GM12878 (cell line): ENCODE measurements around the gene GPRC5C. TPM values are rescaled to one million over a fixed set of nuclear protein-coding genes. Genes with fewer than 3 reads are reported as not detected.

Experiments used
- ATAC-seq: fragments of 200-7000 bp; cut with Tn5 transposase; 3 replicates; pipeline ENCODE4 v1.9.1; 2020; ENCODE audit warnings: mild to moderate bottlenecking, moderate library complexity
- BruUV-seq: library from RNA; stranded (reverse); fragments of 400-500 nt; replicated peaks from 2 replicates; lab custom pipeline; 2021; lab: Mats Ljungman, UMichigan
- CTCF ChIA-PET: fragments of 300-600 bp; sonication (Branson Sonifier 250); formaldehyde crosslinking; extraction: SDS; loops from one replicate; lab custom pipeline; 2021; ENCODE audit warnings: inconsistent platforms; lab: Yijun Ruan, JAX
- POLR2A ChIA-PET: fragments of 350-600 bp; formaldehyde crosslinking; extraction: SDS; loops from one replicate; lab custom pipeline; 2021; ENCODE audit warnings: inconsistent platforms; lab: Charles Lee
- RAD21 ChIA-PET: fragments of 300-600 bp; sonication (Branson Sonifier 250); formaldehyde crosslinking; loops from one replicate; lab custom pipeline; 2023; ENCODE audit warnings: antibody characterized with exemption; ENCODE audit not compliant: unreplicated experiment; lab: Charles Lee
- SMC1A ChIA-PET: fragments of 300-600 bp; sonication (Branson Sonifier 250); formaldehyde crosslinking; loops from one replicate; lab custom pipeline; 2023; ENCODE audit not compliant: unreplicated experiment, uncharacterized antibody; lab: Charles Lee
- DNase-seq: peaks from one replicate; pipeline ENCODE4 v3.0.0-alpha.2; 2011; ENCODE audit warnings: low read depth, low spot score
- FAIRE-seq: peaks from 3 replicates; lab custom pipeline; 2011; peaks lifted over from hg19 to GRCh38; lab: Jason Lieb, UNC
- H2AFZ ChIP-seq: 2 replicates; pipeline ENCODE4 v1.6.0; 2011; ENCODE audit warnings: low read depth, low read length, control low read depth; ENCODE audit not compliant: control insufficient read depth
- H3K27ac ChIP-seq: 2 replicates; pipeline ENCODE4 v1.5.1; 2011; ENCODE audit warnings: control low read depth; ENCODE audit not compliant: control insufficient read depth, insufficient read depth
- H3K27me3 ChIP-seq, 2 experiments: replicated peaks in 1 of 2; 2 replicates each; pipeline versions ENCODE4 v1.6.0 to v1.6.1; 2011; ENCODE audit warnings: low read length in 1 of 2; ENCODE audit not compliant: control insufficient read depth in 2 of 2, insufficient read depth in 2 of 2
- H3K36me3 ChIP-seq, 2 experiments: 2 replicates each; pipeline ENCODE4 v1.5.1; 2011; ENCODE audit warnings: low read length in 1 of 2; ENCODE audit not compliant: control insufficient read depth in 2 of 2, insufficient read depth in 2 of 2
- H3K4me1 ChIP-seq: 2 replicates; pipeline ENCODE4 v1.6.1; 2011; ENCODE audit warnings: mild to moderate bottlenecking, low read length, moderate library complexity, mixed read lengths; ENCODE audit not compliant: control insufficient read depth, insufficient read depth
- H3K4me2 ChIP-seq: 2 replicates; pipeline ENCODE4 v1.6.0; 2011; ENCODE audit warnings: control low read depth; ENCODE audit not compliant: control insufficient read depth, insufficient read depth
- H3K4me3 ChIP-seq: fragments of 200-600 bp; sonication (generic); 2 replicates; pipeline ENCODE4 v1.5.1; 2016
- H3K79me2 ChIP-seq: 2 replicates; pipeline ENCODE4 v1.6.0; 2011; ENCODE audit warnings: low read length; ENCODE audit not compliant: control insufficient read depth, insufficient read depth
- H3K9ac ChIP-seq: 2 replicates; pipeline ENCODE4 v1.8.0; 2011; ENCODE audit warnings: low read length, control low read depth, mixed read lengths; ENCODE audit not compliant: control insufficient read depth, insufficient read depth
- H3K9me3 ChIP-seq: replicated peaks from 3 replicates; pipeline ENCODE4 v1.5.1; 2011; ENCODE audit warnings: mild to moderate bottlenecking, low read length; ENCODE audit not compliant: control insufficient read depth, insufficient read depth
- H4K20me1 ChIP-seq: 2 replicates; pipeline ENCODE4 v1.6.0; 2011; ENCODE audit not compliant: control insufficient read depth, insufficient read depth
- HDAC2 ChIP-seq: fragments of 200-600 bp; sonication (generic); IDR thresholded peaks from 2 replicates; pipeline ENCODE4 v1.6.1; 2017
- IKZF1 ChIP-seq: fragments of 450-650 bp; conservative IDR thresholded peaks from 2 replicates; pipeline ENCODE4 v1.6.1; 2017; ENCODE audit warnings: antibody characterized with exemption, mild to moderate bottlenecking
- IKZF2 ChIP-seq, 2 experiments: fragments of 450-650 bp; IDR thresholded peaks; 2 replicates each; pipeline ENCODE4 v1.6.1; 2017; ENCODE audit warnings: mild to moderate bottlenecking in 2 of 2, moderate library complexity in 2 of 2
- MYC ChIP-seq: IDR thresholded peaks from 2 replicates; pipeline ENCODE4 v1.6.1; 2011; ENCODE audit warnings: mild to moderate bottlenecking, low read length, moderate library complexity, inconsistent platforms; ENCODE audit not compliant: insufficient read depth, insufficient replicate concordance, insufficient read length, severe bottlenecking
- SMARCA5 ChIP-seq: fragments of 450-650 bp; IDR thresholded peaks from 2 replicates; pipeline ENCODE4 v1.6.1; 2017; ENCODE audit warnings: mild to moderate bottlenecking
- WGBS: methylation state at CpG from one replicate; pipeline ENCODE4 v1.1.6; 2016; ENCODE audit warnings: low lambda C conversion rate; ENCODE audit not compliant: insufficient replicate concordance, insufficient coverage; ENCODE audit errors: missing lambda C conversion rate; 5-methylcytosine and 5-hydroxymethylcytosine counted together
- in situ Hi-C: fragments of 300-500 bp; cut with MboI; formaldehyde crosslinking; loops from 9 replicates; pipeline ENCODE4 v1.14.3; 2018; ENCODE audit warnings: mixed read lengths
- intact Hi-C: fragments of 100-400 bp; cut with micrococcal nuclease; formaldehyde crosslinking; loops from one replicate; pipeline ENCODE4 v1.14.2; 2022; ENCODE audit not compliant: unreplicated experiment
- polyA plus RNA-seq, 11 experiments: library from polyadenylated mRNA; depleted of rRNA in 4 of 11; unstranded in 6 of 11; stranded (reverse) in 5 of 11; fragments of >200 nt; fragmentation: Nextera tagmentation in 4 of 11; fragmentation: Illumina TruSeq in 1 of 11; extraction: Ambion mirVana in 4 of 11; extraction: Trizol in 1 of 11; gene quantifications; 1 replicate in 1 of 11; 2 replicates in 10 of 11; pipeline versions ENCODE4 v1.2.1 to v1.2.3, GENCODE V29; 2011 to 2016; ENCODE audit warnings: inconsistent platforms in 2 of 11, missing spikeins in 2 of 11, low read depth in 1 of 11
- total RNA-seq, 4 experiments: library from RNA; depleted of rRNA in 3 of 4; stranded (reverse); fragments of >200 nt in 3 of 4; fragmentation: Illumina TruSeq in 1 of 4; extraction: Trizol in 1 of 4; gene quantifications; 2 replicates each; pipeline versions ENCODE4 v1.2.1 to v1.2.3, GENCODE V29; 2013 to 2021
- TF ChIP-seq, protein P1 (sequence below): IDR thresholded peaks from 2 replicates; pipeline ENCODE4 v1.6.1; 2012; ENCODE audit warnings: low read length, inconsistent platforms
- TF ChIP-seq, protein P2 (sequence below): IDR thresholded peaks from 2 replicates; pipeline ENCODE4 v1.6.1; 2012; ENCODE audit warnings: low read depth, low read length, improper control_type of control experiment

GPRC5C gene
- total and polyA plus RNA-seq, 10 of the 15 experiments (the other 5 are each of a cell fraction or from before 2014, with no cell fraction given): 0.04 to 1.3 (median 0.36) TPM; not detected in 2

DNA sequence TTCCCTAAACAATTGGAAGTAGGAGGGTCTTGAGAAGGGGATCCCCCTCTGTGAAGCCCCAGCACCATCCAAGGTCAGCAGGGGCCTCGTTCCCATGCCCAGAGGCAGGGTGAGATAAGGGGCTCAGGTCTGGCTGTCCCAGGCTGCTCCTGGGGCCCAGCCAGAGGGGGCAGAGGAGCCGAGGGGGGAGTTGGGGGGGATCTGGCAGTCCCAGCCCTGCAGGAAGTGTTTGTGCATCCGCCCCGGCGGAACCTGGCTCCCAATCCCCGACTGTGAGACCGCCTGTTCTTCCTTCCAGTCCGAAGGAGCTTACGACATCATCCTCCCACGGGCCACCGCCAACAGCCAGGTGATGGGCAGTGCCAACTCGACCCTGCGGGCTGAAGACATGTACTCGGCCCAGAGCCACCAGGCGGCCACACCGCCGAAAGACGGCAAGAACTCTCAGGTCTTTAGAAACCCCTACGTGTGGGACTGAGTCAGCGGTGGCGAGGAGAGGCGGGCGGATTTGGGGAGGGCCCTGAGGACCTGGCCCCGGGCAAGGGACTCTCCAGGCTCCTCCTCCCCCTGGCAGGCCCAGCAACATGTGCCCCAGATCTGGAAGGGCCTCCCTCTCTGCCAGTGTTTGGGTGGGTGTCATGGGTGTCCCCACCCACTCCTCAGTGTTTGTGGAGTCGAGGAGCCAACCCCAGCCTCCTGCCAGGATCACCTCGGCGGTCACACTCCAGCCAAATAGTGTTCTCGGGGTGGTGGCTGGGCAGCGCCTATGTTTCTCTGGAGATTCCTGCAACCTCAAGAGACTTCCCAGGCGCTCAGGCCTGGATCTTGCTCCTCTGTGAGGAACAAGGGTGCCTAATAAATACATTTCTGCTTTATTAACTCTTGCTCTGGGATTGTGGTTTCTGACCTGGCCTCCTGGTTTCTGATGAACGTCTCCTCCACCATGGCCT lies 14.9 kb downstream of the GPRC5C start:
- DNase-seq (no peak), ATAC-seq (no peak)

More for the DNA sequence above, 14.9 kb downstream of the GPRC5C start:
- CTCF ChIA-PET: interaction anchor here (1.6 to 5.1 kb wide), 2 partner anchors 10 to 68 kb away, joined by 4 to 34 read pairs; no protein-coding TSS in a partner anchor
- Histone ChIP-seq H3K4me1 (peaks cover 5% of the 10 kb centered on the region; the same call in 1 of the 2 replicates), H3K27ac (no peak overlapping the region), H3K27me3 (no peaks in the 10 kb centered on the region), H3K9me3 (no peaks in the 10 kb centered on the region), H2AFZ (no peak overlapping the region), H4K20me1 (no peaks in the 10 kb centered on the region), H3K4me2 (no peak overlapping the region), H3K36me3 (no peaks in the 10 kb centered on the region), H3K4me3 (no peak overlapping the region), H3K79me2 (no peaks in the 10 kb centered on the region), H3K9ac (no peak overlapping the region)
- no peak for FAIRE-seq
- in situ Hi-C loops: no loop called here
- 16% methylated on average over 31 of the region's 31 CpGs for WGBS
- SMC1A ChIA-PET: interaction anchor here (1.0 kb wide), 1 partner anchor 50 kb away, joined by 3 read pairs; no protein-coding TSS in a partner anchor
- no TSS peak for BruUV-seq
- RAD21 ChIA-PET: interaction anchor here (1.8 kb wide), 1 partner anchor 10 kb away, joined by 6 read pairs; no protein-coding TSS in a partner anchor
- intact Hi-C loops: no loop called here
- POLR2A ChIA-PET: no interaction called here
- TF ChIP-seq IKZF1 (0 out of 2 replicates have a peak, but pooled peaks have one; percentile 12), SMARCA5 (no peak), IKZF2 (IDR thresholded peaks at IDR 0.05) (no peak), MYC (no peak), HDAC2 (no peak)
- TF ChIP-seq, protein P1, sequence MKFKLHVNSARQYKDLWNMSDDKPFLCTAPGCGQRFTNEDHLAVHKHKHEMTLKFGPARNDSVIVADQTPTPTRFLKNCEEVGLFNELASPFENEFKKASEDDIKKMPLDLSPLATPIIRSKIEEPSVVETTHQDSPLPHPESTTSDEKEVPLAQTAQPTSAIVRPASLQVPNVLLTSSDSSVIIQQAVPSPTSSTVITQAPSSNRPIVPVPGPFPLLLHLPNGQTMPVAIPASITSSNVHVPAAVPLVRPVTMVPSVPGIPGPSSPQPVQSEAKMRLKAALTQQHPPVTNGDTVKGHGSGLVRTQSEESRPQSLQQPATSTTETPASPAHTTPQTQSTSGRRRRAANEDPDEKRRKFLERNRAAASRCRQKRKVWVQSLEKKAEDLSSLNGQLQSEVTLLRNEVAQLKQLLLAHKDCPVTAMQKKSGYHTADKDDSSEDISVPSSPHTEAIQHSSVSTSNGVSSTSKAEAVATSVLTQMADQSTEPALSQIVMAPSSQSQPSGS: no peak
- TF ChIP-seq, protein P2, sequence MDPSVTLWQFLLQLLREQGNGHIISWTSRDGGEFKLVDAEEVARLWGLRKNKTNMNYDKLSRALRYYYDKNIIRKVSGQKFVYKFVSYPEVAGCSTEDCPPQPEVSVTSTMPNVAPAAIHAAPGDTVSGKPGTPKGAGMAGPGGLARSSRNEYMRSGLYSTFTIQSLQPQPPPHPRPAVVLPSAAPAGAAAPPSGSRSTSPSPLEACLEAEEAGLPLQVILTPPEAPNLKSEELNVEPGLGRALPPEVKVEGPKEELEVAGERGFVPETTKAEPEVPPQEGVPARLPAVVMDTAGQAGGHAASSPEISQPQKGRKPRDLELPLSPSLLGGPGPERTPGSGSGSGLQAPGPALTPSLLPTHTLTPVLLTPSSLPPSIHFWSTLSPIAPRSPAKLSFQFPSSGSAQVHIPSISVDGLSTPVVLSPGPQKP: no peak
